Body of pancreas (tissue), 4 donors: ENCODE data around the gene PF4V1.

Experiments used
- CTCF ChIP-seq, 7 experiments: fragments of 450-650 bp in 4 of 7; fragments of 200-600 bp in 3 of 7; sonication (generic) in 3 of 7; IDR thresholded peaks; one replicate each; pipeline ENCODE4 v1.5.1; 2016 to 2019; ENCODE audit warnings: antibody characterized with exemption in 7 of 7
- POLR2A ChIP-seq, 3 donors: fragments of 450-650 bp; IDR thresholded peaks; one replicate each; pipeline ENCODE4 v1.6.1; 2016; ENCODE audit warnings: antibody characterized with exemption in 3 of 3, mild to moderate bottlenecking in 2 of 3

- no peak for TF ChIP-seq POLR2A (IDR thresholded peaks at IDR 0.05)
- no peak for TF ChIP-seq CTCF (IDR thresholded peaks at IDR 0.05)
Observed at GRCh38 chr4:73853718-73854473, 800 bp downstream of the PF4V1 start.
